Spleen (tissue), 11 donors: ENCODE results near the gene ACTC1. TPM values are rescaled to one million over a fixed set of nuclear protein-coding genes. Genes with fewer than 3 reads are reported as not detected.

Source experiments
- DNase-seq: peaks from one replicate; pipeline ENCODE4 v3.0.0-alpha.2; 2020
- H3K27ac ChIP-seq, 8 donors: fragments of 200-600 bp; sonication (generic) in 7 of 8; 1 replicate in 4 of 8; 2 replicates in 4 of 8; pipeline versions ENCODE4 v1.5.0 to v1.8.0; 2016 to 2021; ENCODE audit warnings: inconsistent platforms in 4 of 8, mild to moderate bottlenecking in 4 of 8, moderate library complexity in 1 of 8
- H3K27me3 ChIP-seq, 7 donors: fragments of 200-600 bp; sonication (generic) in 6 of 7; replicated peaks in 1 of 7; 1 replicate in 4 of 7; 2 replicates in 3 of 7; pipeline versions ENCODE4 v1.5.0 to v1.8.0; 2016 to 2021; ENCODE audit warnings: inconsistent platforms in 3 of 7, mild to moderate bottlenecking in 1 of 7
- H3K36me3 ChIP-seq, 6 donors: fragments of 200-600 bp; sonication (generic) in 5 of 6; 1 replicate in 4 of 6; 2 replicates in 2 of 6; pipeline versions ENCODE4 v1.5.0 to v1.8.0; 2016 to 2021; ENCODE audit warnings: inconsistent platforms in 2 of 6
- H3K4me1 ChIP-seq, 6 donors: fragments of 200-600 bp; sonication (generic) in 5 of 6; 1 replicate in 3 of 6; 2 replicates in 3 of 6; pipeline versions ENCODE4 v1.5.0 to v1.8.0; 2016 to 2021; ENCODE audit warnings: inconsistent platforms in 3 of 6
- H3K4me3 ChIP-seq, 8 donors: fragments of 200-600 bp; sonication (generic) in 7 of 8; 1 replicate in 4 of 8; 2 replicates in 4 of 8; pipeline versions ENCODE4 v1.5.0 to v1.8.0; 2016 to 2021; ENCODE audit warnings: inconsistent platforms in 4 of 8, mild to moderate bottlenecking in 4 of 8, moderate library complexity in 2 of 8
- H3K9me3 ChIP-seq, 8 donors: fragments of 200-600 bp; sonication (generic) in 7 of 8; 1 replicate in 4 of 8; 2 replicates in 4 of 8; pipeline versions ENCODE4 v1.5.0 to v1.8.0; 2016 to 2021; ENCODE audit warnings: inconsistent platforms in 4 of 8
- CTCF ChIP-seq, 11 experiments: fragments of 200-600 bp in 7 of 11; fragments of 450-650 bp in 4 of 11; sonication (generic) in 4 of 11; IDR thresholded peaks in 8 of 11; conservative IDR thresholded peaks in 3 of 11; 1 replicate in 7 of 11; 2 replicates in 4 of 11; pipeline versions ENCODE4 v1.4.0 to v1.8.0; 2016 to 2021; ENCODE audit warnings: antibody characterized with exemption in 11 of 11, inconsistent platforms in 4 of 11, mild to moderate bottlenecking in 1 of 11
- POLR2A ChIP-seq, 3 donors: fragments of 450-650 bp; IDR thresholded peaks; one replicate each; pipeline ENCODE4 v1.5.1; 2017; ENCODE audit warnings: antibody characterized with exemption in 3 of 3, mild to moderate bottlenecking in 1 of 3
- POLR2AphosphoS5 ChIP-seq, 3 donors: sonication (generic); formaldehyde crosslinking; IDR thresholded peaks; one replicate each; pipeline ENCODE4 v1.5.1; 2017; ENCODE audit warnings: antibody characterized with exemption in 3 of 3
- WGBS, 5 donors: extraction: QIAGEN DNeasy Blood & Tissue Kit in 3 of 5; methylation state at CpG; one replicate each; pipeline versions ENCODE4 v1.1.5 to v1.1.7; 2013 to 2018; 5-methylcytosine and 5-hydroxymethylcytosine counted together
- intact Hi-C: fragments of 100-400 bp; cut with DNase I; formaldehyde crosslinking; loops from one replicate; pipeline ENCODE4 v1.15.0; 2023; ENCODE audit warnings: low total_unique reads
- polyA plus RNA-seq, 3 donors: library from polyadenylated mRNA; stranded (reverse); fragments of 200-250 nt; gene quantifications; one replicate each; pipeline ENCODE4 v1.2.1, GENCODE V29; 2013
- total RNA-seq, 7 donors: library from RNA; depleted of rRNA in 3 of 7; stranded (reverse); fragments of >200 nt in 3 of 7; fragmentation: NEBNext Ultra II Directional in 4 of 7; extraction: Animal tissue kit (Norgen Biotek cat#: 25700) in 4 of 7; gene quantifications; one replicate each; pipeline versions ENCODE4 v1.1.0 to v1.2.1, GENCODE V29; 2016 to 2021
- donor health status: healthy with polysubstance abuse.
- donor health status: DM: no; HTN: no; CAD: no; lungs with moderate emphysema.
- donor health status: DM: no; HTN: no; CAD: no.
- donor health status: Bipolar disorder and iron deficiency.
- donor health status: healthy.
- donor health status: DM: no; HTN: no; CAD: no.
- donor health status: DM: yes; HTN: yes; CAD: no.

Gene ACTC1
- total and polyA plus RNA-seq, 10 donors = 0.32 to 2.8 (median 0.96) TPM

GRCh38 chr15:34755419-34755773 is 40.0 kb downstream of the ACTC1 start:
- TF ChIP-seq CTCF (IDR thresholded peaks at IDR 0.05 in 8 of 11, conservative IDR thresholded peaks at IDR 0.05 in 3 of 11) (no peak), POLR2AphosphoS5 (IDR thresholded peaks at IDR 0.05) (no peak), POLR2A (IDR thresholded peaks at IDR 0.05) (no peak)
- intact Hi-C loops = no loop called here

GRCh38 chr15:34754674-34755418 is 40.5 kb downstream of the ACTC1 start, which contains the start of gene GJD2:
GJD2 (minus strand) TSS chr15:34754998; CDS start chr15:34754488, 510 bp downstream.
- no peak within 1 kb of the TSS for H3K27ac ChIP-seq
- H3K9me3 ChIP-seq = no peaks in the 10 kb centered on the region
- H3K4me3 ChIP-seq = peak within 1 kb of the TSS in 7 of 8 donors; percentile 11 to 54 (median 18)
- 1 to 11% (median 3%) methylated on average over 55 to 81 of the region's 81 CpGs for WGBS, 5 donors
- H3K4me1 ChIP-seq = peaks cover 0 to 13% (median 9%) of the 10 kb centered on the region in 6 donors
- intact Hi-C loops = no loop called here
- H3K27me3 ChIP-seq = peaks cover 3 to 80% (median 35%) of the 10 kb centered on the region in 7 donors
- no peaks in the 10 kb centered on the region for H3K36me3 ChIP-seq
- DNase-seq = no peak
- TF ChIP-seq POLR2AphosphoS5 (IDR thresholded peaks at IDR 0.05) = no peak

More at GRCh38 chr15:34755419-34755773, 40.0 kb downstream of the ACTC1 start:
- no peak overlapping the region for H3K27ac ChIP-seq
- no peak overlapping the region for H3K4me3 ChIP-seq
- no peaks in the 10 kb centered on the region for H3K36me3 ChIP-seq
- H3K9me3 ChIP-seq = no peaks in the 10 kb centered on the region
- no peak for DNase-seq
- WGBS, 5 donors = 4 to 15% (median 6%) methylated on average over 11 of the region's 11 CpGs
- H3K27me3 ChIP-seq = peaks cover 3 to 85% (median 35%) of the 10 kb centered on the region in 7 donors
- peaks cover 0 to 13% (median 9%) of the 10 kb centered on the region in 6 donors for H3K4me1 ChIP-seq

DNA sequence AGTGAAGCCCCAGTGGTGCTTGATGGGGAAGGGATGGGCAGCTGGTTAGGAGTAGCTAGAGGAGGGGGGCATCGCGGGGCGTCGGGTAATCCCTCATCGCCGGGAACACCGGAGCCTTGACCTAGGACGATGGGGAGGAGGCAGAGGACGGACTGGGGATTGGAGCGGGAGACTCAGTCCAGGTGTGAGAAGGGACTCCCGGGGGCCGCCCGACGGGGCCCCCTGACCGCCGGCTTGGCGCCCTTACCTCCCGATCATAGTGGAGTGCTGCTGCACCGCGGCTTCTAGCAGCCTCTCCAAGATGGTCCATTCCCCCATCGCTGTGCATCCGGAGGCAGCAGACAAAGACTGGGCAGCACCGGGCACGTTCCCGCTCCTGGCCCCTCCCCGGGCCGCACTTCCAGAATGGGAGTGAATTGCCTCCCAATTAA is 41.2 kb downstream of the ACTC1 start:
- H3K27ac ChIP-seq = no peak overlapping the region
- no peaks in the 10 kb centered on the region for H3K36me3 ChIP-seq
- DNase-seq = no peak
- TF ChIP-seq POLR2A (IDR thresholded peaks at IDR 0.05) (no peak), CTCF (IDR thresholded peaks at IDR 0.05 in 8 of 11, conservative IDR thresholded peaks at IDR 0.05 in 3 of 11) (no peak), POLR2AphosphoS5 (IDR thresholded peaks at IDR 0.05) (no peak)
- intact Hi-C loops = no loop called here
- H3K27me3 ChIP-seq = peaks cover 3 to 73% (median 35%) of the 10 kb centered on the region in 7 donors
- 8 to 19% (median 9%) methylated on average over 16 to 27 of the region's 27 CpGs for WGBS, 5 donors
- no peaks in the 10 kb centered on the region for H3K9me3 ChIP-seq
- peak overlapping the region in 4 of 8 donors; percentile 11 to 54 (median 20) for H3K4me3 ChIP-seq
- H3K4me1 ChIP-seq = peaks cover 0 to 13% (median 9%) of the 10 kb centered on the region in 6 donors

GRCh38 chr15:34753236-34753894 is 42.0 kb downstream of the ACTC1 start:
- intact Hi-C loops = no loop called here
- no peaks in the 10 kb centered on the region for H3K9me3 ChIP-seq
- H3K36me3 ChIP-seq = no peaks in the 10 kb centered on the region
- peaks cover 3 to 71% (median 34%) of the 10 kb centered on the region in 7 donors for H3K27me3 ChIP-seq
- WGBS, 5 donors = 31 to 37% (median 35%) methylated on average over 11 of the region's 11 CpGs
- H3K4me3 ChIP-seq = no peak overlapping the region
- H3K27ac ChIP-seq = no peak overlapping the region
- no peak for DNase-seq
- H3K4me1 ChIP-seq = peaks cover 0 to 13% (median 9%) of the 10 kb centered on the region in 6 donors
- no peak for TF ChIP-seq CTCF (IDR thresholded peaks at IDR 0.05 in 8 of 11, conservative IDR thresholded peaks at IDR 0.05 in 3 of 11)
- TF ChIP-seq POLR2AphosphoS5 (IDR thresholded peaks at IDR 0.05) = no peak
- no peak for TF ChIP-seq POLR2A (IDR thresholded peaks at IDR 0.05)
